Activated CD4-positive, alpha-beta T cell treated with anti-CD3 and anti-CD28 coated beads, Interleukin-2, Interleukin-6, amounts not matched to agents 100 ng/mL and 50 ng/mL, durations not matched to agents 16 hours and 8 hours (primary cell): ENCODE measurements around the gene CCL22.
"Not testable (repeated sequence)": the region's sequence is repeated elsewhere in the genome, so short reads cannot be mapped to it uniquely, and the experiment has no call there.

ENCODE experiments used
- DNase-seq: peaks from one replicate; pipeline ENCODE4 v3.0.0-alpha.2; 2020

Gene CCL22, protein sequence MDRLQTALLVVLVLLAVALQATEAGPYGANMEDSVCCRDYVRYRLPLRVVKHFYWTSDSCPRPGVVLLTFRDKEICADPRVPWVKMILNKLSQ

DNA sequence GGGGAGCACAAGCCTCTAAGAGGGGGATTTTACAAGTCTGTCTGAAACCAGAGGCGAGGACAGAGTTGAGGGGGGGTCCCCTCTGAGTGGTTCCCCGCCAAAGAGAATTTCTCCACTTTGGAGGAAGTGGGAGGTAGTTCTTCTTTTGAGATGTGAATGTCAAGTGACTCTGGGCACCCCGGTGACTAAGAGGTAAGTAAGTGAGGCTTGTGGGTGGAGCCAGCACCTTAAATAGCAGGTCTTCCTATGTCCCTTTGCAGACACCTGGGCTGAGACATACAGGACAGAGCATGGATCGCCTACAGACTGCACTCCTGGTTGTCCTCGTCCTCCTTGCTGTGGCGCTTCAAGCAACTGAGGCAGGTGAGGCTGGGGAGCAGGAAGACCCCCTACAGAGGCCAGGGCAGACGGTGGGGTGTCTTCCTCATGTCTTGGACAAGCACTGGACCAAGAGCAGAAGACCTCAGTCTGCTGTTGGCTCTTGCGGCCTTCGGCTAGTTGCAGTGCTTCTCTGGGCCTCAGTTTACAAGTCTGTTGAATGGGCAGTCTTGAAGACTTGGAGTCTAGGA lies at the start of gene CCL22:
CCL22 (plus strand) TSS at position 257 of the 569 bp plus-strand sequence; CDS start at position 291, 34 bp downstream.
- no peak for DNase-seq

DNA sequence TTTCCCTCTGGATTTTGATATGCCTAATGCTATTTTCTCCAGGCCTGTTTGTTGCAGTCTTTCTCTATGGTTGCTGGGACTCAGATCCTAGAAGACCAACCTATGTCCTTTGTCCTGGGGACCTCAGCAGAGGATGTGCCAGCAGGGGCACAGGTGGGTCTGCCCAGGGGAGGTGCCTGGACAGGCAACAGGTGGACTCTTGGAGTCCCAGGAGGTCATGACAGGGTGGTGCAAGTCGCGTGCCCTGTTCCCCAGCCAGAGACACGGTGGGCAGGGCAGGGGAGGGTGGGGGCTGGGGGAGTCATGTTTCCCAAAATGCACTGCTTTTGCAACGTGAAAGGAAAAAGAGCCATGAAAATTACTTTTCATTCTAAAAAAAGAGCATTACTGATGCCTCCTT lies 47.8 kb upstream of the CCL22 start:
- DNase-seq = no peak

DNA sequence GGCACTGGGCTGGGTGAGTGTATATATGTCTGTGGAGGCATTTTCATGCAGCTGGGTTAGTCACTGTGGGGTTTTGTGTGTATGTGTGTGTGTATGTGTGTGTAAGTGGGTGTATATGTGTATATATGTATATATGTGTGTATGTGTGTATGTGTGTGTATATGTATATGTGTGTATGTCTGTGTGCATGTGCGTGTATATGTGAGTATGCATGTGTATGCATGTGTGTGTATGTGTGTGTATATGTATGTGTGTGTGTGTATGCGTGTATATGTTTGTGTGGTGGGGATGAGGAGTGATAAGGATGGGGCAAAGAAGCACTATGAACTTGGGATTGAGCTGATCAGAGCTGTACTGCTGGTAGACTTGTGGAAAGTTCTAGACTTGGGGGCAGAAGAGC lies 45.1 kb upstream of the CCL22 start:
- no peak for DNase-seq

DNA sequence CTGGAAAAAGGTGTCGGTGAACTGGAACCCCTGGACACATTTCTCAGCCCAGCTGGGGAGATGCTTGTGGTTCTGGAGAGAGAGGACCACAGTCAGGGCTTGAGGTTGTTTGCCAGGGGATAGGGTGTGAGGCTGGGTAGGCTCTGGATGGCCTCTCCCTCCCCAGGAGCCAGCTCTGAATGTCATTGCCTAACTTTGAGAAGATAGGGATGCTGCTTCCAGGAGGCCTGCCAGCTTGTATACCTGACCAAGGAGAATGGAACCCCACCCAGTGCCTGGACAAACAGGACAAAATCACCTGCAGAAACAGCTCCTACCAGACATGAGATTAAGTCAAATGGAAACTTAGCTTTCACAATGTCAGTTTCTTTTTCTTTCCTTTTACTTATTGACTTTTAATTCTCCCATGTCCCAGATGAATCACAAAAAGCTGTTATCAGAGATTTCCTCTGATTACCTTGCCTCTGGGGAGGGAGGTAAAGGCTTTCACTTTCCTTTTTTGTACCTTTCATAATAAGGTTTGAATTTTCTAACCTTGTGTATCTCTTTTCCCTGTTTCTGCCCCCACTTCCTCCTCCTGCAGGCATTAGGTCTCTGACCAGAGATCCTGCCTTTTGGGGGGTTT lies 44.3 kb upstream of the CCL22 start:
- peak; percentile 32 for DNase-seq

DNA sequence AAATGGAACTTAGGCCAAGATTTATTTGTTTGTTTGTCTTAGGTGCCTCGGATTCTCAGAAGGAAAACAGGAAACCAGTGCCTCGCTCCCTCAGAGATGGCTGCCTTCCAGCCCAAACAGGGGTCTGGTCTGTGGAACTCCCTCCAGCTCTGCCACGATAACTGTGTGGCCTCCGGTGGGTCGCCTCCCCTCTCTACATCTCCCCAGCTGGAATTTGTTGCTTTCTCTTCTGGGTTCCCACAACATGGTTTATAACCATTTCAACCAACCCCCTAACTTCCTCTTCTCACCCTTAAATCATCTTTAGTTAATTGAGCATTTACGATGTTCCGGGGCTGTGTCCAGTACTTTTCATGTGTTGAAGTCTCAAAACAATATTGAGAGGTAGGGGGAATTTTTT lies 43.2 kb upstream of the CCL22 start:
- DNase-seq = no peak

DNA sequence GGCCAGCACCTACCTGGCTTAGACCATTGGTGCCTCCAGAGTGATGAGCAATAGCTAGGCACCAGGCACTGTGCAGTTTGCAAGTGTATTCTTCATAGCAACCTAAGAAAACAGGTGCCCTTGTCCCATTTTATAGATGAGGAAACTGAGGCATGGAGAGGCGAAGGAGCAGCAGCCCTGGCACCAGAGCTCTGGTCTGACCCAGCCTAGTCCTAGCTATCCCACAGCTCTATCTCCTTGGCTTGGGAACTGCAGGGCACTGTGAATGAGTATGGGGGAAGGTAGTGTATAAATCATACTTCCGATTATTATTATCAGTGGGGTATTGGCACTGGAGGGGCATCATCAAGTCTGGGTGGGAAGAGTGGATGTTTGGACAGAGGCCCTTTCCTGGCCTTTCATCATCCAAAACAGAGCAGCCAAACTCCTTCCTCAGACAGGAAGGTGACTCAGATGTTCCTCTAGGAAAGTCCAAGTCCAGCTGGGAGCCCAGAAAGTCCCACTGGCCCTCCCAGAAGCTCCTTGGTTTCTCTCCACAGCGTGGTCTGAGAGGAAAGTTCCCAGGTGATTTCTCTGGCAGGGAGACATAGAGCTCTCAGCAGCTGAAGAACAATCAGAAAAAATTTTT lies 42.1 kb upstream of the CCL22 start:
- no peak for DNase-seq

DNA sequence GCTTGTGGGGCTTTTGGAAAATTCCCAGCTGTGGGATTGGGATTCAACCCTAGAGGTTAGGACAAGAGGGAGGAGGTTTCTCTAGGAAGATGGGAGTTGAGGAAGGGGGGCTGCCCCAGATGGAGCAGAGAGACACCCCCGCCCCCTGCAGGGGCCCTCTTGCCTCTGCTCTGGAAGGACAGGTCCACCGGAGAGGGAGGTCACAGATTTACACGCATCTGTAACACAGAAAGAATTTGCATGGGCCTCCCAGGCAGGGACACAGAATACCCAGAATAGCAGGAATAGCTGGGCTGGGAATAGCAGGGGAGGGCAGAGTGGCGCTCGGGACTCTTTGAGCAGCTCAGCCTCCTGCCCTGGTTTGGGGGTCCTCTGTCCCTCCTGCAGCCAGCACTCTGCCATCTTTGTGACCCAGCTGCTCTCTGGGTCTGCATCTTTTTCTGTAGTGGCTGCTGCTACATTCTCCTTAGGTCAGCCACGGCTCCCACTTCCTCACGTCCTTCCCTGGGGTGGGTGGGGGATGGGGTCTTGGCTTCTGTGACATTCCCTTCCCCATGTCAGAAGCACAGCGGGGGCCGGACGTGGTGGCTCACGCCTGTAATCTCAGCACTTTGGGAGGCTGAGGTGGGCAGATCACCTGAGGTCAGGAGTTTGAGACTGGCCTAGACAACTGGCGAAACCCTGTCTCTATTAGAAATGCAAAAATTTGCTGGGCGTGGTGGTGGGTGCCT lies 40.2 kb upstream of the CCL22 start:
- no peak for DNase-seq

DNA sequence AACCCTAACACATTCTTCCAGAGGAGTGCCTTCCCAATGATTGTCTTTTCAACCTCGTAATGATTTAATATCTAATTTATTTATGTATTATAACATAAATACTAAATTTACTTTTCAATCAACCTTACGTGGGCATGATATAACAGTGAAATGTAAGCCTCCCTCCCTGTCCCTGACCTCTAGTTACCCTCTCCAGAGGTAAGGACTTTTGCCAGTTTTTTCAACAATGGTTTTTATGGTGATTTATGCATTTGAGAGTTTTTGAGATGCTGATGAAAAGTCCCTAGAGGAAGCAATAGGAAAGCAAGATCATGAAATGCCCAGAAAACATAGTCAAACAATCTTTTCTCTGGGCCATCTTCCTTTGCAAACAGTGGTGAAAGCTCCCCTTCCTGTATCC lies 38.9 kb upstream of the CCL22 start:
- DNase-seq = no peak

DNA sequence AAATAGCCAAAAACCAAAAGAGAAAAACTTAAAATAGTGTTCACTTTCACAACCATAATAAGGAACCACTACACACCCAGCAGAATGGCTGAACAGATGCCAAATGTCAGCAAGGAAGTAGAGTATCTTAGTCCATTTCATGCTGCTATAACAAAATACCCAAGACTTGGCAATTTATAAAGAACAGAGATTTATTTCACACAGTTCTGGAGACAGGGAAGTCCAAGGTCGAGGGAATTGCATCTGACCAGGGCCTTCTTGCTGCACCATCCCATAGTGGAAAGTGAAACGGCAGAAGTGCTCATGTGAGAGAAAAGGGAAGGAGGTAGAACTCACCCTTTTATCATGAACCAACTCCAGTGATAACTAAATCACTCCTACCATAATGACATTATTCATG lies 33.8 kb upstream of the CCL22 start:
- DNase-seq = no peak

DNA sequence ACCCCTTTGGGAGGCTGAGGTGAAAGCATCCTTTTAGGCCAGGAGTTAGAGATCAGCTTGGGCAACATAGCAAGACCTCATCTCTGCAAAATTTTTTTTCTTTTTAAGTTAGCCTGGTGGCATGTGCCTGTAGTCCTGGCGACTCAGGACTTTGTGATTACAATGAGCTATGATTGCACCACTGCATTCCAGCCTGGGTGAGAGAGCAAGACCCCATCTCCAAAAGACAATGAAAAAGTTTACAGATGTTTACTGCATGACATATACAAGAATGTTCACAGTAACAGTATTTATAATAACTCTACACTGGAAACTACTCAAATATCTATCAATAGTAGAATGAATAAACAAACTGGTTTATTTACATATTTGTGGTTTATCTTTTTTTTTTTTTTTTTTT lies 33.1 kb upstream of the CCL22 start:
- no peak for DNase-seq

DNA sequence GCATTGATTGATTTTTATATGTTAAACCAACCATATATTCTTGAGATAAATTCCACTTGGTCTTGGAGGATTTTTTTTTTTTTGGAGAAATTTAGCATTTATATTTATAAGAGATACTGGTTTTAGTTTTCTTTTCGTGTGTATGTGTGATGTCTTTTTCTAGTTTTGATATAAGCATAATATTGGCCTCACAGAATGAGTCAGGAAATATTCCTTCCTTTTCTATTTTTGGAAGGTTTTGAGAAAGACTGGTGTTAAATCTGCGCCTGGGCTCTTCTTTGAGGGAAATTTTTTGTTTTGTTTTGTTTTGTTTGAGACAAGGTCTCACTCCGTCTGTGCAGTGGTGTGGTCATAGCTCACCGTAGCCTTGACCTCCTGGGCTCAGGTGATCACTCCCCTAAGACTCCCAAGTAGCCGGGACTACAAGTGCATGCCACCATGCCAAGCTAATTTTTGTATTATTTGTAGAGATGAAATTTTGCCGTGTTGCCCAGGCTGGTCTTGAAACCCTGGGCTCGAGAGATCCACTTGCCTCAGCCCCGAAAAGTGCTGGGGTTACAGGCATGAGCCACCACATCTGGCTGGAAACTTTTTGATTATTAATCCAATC lies 28.8 kb upstream of the CCL22 start:
- no peak for DNase-seq

DNA sequence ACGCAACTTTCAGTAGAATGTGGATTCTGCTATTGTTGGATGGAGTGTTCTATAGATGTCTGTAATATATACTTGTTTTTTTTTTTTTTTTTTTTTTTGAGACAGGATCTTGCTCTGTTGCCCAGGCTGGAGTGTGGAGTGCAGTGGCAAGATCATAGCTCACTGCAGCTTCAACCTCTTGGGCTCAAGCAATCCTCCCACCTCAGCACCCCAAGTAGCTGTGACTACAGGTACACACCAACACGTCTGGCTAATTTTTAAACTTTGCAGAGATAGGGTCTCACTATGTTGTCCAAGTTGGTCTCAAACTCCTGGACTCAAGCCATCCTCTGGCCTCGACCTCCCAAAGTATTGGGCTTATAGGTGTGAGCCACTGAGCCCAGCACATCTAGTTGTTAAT lies 27.2 kb upstream of the CCL22 start:
- DNase-seq = no peak

DNA sequence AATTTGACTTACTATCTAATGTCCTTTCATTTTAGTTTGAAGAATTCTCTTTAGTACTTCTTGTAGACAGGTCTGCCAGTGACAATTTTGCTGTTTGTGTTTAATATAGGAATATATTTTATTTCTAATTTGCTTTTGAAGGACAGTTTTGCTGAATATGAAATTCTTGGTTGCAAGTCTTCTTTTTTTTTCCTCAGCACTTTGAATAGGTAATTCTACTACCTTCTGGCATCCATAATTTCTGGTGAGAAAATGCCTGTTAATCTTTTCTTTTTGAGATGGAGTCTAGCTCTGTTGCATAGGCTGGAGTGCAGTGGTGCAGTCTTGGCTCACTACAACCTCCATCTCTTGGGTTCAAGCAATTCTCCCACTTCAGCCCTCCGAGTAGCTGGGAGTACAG lies 25.2 kb upstream of the CCL22 start:
- no peak for DNase-seq

DNA sequence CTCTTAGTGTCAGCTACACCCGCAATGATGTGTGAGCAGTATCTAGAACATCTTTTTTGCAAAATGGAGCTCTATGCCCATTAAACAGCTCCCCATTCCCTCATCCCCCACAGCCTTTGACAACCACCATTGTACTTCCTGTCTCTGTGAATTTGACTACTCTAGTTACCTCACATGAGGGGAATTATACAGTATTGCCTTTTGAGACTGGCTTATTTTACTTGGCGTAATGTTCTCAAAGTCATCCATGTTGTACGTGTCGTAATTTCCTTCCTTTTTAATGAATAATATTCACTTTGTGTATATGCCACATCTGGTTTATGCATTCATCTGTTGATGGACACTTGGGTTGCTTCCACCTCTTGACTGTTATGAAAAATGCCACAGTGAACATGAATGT lies 23.2 kb upstream of the CCL22 start:
- DNase-seq = no peak

DNA sequence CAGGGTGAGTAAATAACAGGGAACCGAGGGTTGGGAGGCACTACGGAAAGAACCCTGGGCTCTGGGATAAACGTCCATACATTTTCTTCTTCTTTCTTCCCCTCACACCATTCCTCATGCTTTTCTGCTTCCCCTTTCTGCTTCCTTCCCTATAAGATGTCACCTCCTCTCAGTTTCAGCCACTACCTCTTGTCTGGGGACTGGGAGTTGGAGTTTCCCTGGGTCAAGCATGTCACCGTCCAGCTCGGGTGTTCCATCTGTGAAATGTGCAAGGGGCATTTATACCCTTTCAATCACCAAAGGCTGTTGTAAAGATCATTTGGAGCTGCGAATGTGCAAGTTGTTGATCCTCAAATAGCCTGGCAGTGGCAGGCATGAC lies 17.5 kb upstream of the CCL22 start:
- DNase-seq = no peak

DNA sequence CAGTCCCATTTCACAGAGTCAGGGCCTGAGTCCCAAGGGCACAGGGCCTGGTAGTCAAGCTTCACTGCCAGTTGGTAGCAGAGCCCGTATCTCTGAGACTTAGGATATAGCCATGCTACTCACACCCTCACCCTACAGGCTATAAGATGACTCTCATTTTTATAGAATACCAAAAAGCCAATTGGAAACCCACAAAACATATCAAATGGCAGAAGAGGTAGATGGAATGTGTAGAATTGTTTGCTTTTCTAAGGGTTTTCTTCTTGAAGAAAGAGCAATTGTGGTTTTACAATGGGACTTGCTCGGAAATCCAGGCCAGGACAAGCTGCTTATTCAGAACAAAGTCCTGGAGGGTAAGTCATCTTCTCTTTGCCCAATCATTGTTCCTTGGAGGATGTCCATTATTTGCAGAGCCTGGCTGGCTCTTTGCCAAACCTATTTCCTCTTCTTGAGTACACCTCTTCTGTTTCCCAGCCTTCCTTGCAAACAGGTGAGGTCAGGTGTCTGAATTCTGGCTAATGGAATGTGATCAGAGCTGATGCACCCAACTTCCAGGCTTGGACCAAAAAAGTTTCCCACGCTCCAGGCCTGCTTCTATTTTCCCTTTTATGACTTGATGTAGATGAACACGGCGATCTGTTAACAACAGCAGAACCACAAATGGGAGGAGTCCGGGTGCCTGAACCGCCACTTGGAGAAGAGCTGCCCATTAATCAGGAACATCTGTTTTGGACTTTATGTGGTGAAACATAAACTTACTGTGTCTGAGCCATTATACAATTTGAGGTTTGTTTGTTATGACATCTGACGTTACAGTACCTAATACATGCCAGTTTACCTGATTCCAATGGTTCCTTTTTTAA lies 16.9 kb upstream of the CCL22 start:
- no peak for DNase-seq

DNA sequence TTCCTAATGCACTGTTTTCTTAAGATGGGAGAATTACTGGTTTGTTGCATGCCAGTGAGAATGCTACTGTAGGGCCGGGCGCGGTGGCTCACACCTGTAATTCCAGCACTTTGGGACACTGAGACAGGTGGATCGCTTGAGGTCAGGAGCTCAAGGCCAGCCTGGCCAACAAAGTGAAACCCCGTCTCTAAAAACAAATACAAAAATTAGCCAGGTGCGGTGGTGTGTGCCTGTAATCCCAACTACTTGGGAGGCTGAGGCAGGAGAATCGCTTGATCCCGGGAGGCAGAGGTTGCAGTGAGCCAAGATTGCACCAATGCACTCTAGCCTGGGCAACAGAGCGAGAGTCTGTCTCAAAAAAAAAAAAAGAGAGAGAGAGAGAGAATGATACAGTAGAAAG lies 16.0 kb upstream of the CCL22 start:
- not testable (repeated sequence) for DNase-seq

DNA sequence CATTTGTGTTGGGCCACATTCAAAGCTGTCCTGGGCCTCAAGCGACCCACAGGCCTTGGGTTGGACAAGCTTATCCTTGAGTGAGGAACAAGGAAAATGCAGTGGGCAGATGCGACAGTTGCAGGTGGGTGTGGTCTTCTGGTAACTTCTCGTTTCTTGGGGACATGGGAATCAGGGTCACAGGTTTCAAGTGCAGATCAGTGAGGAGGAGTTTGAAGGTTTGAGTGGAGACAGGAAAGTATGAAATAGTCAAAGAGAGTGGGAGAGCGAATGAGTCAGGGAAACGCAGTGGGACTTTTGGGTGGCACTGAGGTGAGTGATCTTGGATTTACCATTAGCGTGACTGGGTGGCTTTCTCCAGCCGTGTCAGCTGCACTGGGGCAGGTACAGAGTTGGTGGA lies 15.4 kb upstream of the CCL22 start:
- no peak for DNase-seq

DNA sequence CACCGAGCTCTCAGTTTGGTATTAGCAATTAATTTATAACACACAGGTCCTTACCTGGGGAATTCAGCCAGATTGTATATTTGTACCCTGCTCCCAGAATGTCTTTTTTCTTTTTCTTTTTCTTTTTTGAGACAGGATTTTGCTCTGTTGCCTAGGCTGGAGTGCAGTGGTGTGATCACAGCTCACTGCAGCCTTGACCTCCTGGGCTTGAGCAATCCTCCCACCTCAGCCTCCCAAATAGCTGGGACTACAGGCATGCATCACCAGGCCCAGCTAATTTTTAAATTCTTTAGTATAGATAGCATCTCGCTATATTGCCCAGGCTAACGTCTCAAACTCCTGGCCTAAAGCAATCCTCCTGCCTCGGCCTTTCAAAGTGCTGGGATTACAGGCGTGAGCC lies 14.5 kb upstream of the CCL22 start:
- not testable (repeated sequence) for DNase-seq

DNA sequence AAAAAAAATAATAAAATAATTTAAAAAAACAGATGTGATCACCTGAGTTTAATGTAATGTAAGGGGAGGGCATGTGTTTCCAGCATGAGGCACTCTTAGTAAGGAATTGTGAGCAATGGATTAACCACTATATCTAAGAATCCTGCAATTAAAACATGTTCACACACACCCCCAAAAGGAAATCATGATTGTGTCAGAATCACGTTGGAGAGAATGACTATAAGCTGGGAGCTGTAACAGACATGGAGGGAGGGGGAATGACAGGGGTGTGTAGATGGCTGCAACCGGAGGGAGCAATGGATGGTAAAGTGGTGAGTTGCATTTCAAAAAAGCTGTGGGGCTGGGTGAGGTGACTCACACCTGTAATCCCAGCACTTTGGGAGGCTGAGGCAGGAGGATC lies 13.6 kb upstream of the CCL22 start:
- DNase-seq = no peak

DNA sequence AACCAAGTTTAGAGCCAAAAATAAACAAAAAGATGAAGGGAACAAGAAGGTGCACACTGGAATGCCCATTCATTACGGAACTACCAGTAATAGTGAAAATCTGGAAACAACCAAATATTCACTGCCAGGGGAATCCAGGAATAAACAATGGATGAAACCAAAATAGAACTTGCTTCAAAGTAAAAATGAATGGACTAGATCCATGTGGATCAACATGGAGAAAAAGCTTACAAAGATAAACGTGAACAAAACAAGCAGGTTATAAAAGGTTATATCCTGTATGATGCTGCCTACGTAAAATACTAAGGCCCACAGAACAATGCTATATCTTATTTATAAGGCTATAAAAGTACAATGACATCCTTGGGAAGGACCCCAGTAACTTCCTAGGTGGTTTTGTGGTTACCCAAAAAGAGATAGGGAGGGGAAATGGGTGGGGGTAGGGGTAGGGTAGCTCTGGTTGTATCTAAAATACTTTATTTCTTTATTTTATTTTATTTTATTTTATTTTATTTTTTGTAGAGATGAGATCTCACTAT lies 12.8 kb upstream of the CCL22 start:
- no peak for DNase-seq

DNA sequence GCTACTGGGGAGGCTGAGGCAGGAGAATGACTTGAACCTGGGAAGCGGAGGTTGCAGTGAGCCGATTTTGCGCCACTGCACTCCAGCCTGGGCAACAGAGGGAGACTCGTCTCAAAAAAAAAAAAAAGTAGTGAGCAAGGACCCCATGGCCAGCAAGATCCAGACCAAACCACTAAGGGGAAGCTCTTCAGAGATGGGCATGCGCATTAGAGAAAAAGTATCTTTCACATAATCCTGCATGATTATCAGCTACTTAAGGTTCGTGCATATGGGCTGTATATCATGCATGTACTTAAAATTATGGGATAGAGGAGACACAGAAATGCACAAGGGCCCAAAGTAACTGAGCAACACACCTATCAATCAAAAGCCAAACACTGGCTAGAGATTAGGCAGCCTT lies 10.7 kb upstream of the CCL22 start:
- DNase-seq = no peak
